ENCODE results near the gene UPK2. TPM values are rescaled to one million over a fixed set of nuclear protein-coding genes. Genes with fewer than 3 reads are reported as not detected.

Gene UPK2
- total and polyA plus RNA-seq, 2 of the 13 experiments (the other 11 are each of a cell fraction or from before 2014, with no cell fraction given) = not detected

DNA sequence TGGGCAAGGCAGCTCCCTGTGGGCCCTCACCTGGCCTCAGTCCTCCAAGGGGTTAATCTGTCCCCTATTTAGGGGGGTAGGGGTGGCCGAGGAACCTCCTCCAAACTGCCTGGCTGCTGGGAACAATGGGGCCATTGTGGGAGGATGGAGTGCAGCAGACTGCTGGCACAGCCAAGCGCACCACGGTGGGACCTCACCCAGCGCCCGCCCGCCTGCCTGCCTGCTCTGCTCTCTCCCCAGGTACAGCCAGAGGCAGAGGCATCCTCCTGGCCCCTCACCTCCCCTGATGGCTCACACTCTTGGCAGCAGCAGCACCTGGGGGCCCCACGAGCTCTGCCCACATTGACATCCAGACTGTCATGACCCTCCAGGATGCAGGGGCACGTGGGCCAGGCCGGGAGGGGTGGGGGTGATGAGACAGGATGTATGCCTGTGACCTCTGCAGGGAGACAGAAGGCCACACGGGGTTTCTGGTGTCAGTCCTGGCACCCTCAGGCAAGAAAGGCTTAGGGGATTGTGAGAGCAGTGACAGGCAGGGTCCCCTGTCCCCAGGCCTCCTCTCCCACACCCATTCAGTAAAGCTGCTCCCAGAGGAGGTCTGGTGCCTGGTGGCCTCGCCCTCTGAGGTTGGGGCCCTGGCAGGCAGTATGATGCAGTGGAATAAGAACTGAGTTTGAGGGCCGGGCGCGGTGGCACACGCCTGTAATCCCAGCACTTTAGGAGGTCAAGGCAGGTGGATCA, 41.8 kb upstream of the UPK2 start (continued):
- TF ChIP-seq AGO2 (optimal IDR thresholded peaks at IDR 0.05; ENCODE audit: low read depth, low read length) = peak; percentile 45
- TF ChIP-seq ZNF550 (CRISPR knock-in tag; IDR thresholded peaks at IDR 0.05; ENCODE audit: borderline replicate concordance) = no peak
- TF ChIP-seq CC2D1A (CRISPR knock-in tag; IDR thresholded peaks at IDR 0.05) = no peak
- TF ChIP-seq MEF2D (CRISPR knock-in tag; IDR thresholded peaks at IDR 0.05) = no peak
- no peak for TF ChIP-seq JUN (CRISPR knock-in tag; IDR thresholded peaks at IDR 0.05)
- TF ChIP-seq ZNF605 (CRISPR knock-in tag; IDR thresholded peaks at IDR 0.05) = no peak
- no peak for TF ChIP-seq ZFP36L1 (CRISPR knock-in tag; IDR thresholded peaks at IDR 0.05)
- no peak for TF ChIP-seq CAMTA2 (CRISPR knock-in tag; IDR thresholded peaks at IDR 0.05; ENCODE audit: borderline replicate concordance)
- TF ChIP-seq ZNF652 (CRISPR knock-in tag; IDR thresholded peaks at IDR 0.05; ENCODE audit: borderline replicate concordance, low read depth) = peak; percentile 90
- no peak for TF ChIP-seq ZNF274 (CRISPR knock-in tag; IDR thresholded peaks at IDR 0.05)
- TF ChIP-seq BCL6 (CRISPR knock-in tag; IDR thresholded peaks at IDR 0.05) = no peak
- TF ChIP-seq, protein P1, sequence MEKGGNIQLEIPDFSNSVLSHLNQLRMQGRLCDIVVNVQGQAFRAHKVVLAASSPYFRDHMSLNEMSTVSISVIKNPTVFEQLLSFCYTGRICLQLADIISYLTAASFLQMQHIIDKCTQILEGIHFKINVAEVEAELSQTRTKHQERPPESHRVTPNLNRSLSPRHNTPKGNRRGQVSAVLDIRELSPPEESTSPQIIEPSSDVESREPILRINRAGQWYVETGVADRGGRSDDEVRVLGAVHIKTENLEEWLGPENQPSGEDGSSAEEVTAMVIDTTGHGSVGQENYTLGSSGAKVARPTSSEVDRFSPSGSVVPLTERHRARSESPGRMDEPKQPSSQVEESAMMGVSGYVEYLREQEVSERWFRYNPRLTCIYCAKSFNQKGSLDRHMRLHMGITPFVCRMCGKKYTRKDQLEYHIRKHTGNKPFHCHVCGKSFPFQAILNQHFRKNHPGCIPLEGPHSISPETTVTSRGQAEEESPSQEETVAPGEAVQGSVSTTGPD (CRISPR knock-in tag; IDR thresholded peaks at IDR 0.05) = 0 out of 2 replicates have a peak, but pooled peaks have one; percentile 31
- TF ChIP-seq SOX6 (IDR thresholded peaks at IDR 0.05) = no peak
- 0 out of 2 replicates have a peak, but pooled peaks have one; percentile 15 for TF ChIP-seq SOX6 (CRISPR knock-in tag; IDR thresholded peaks at IDR 0.05)
- TF ChIP-seq ZSCAN22 (CRISPR knock-in tag; IDR thresholded peaks at IDR 0.05) = no peak
- TF ChIP-seq, protein P2, sequence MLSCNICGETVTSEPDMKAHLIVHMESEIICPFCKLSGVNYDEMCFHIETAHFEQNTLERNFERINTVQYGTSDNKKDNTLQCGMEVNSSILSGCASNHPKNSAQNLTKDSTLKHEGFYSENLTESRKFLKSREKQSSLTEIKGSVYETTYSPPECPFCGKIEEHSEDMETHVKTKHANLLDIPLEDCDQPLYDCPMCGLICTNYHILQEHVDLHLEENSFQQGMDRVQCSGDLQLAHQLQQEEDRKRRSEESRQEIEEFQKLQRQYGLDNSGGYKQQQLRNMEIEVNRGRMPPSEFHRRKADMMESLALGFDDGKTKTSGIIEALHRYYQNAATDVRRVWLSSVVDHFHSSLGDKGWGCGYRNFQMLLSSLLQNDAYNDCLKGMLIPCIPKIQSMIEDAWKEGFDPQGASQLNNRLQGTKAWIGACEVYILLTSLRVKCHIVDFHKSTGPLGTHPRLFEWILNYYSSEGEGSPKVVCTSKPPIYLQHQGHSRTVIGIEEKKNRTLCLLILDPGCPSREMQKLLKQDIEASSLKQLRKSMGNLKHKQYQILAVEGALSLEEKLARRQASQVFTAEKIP (CRISPR knock-in tag; IDR thresholded peaks at IDR 0.05; ENCODE audit: borderline replicate concordance) = no peak

Data from HepG2 (cell line).